Upper lobe of left lung (tissue), 6 donors: ENCODE data around the gene CISD3. TPM values are rescaled to one million over a fixed set of nuclear protein-coding genes. Genes with fewer than 3 reads are reported as not detected.

Experiments
- ATAC-seq, 2 donors: fragments of 200-7000 bp; cut with Tn5 transposase; one replicate each; pipeline ENCODE4 v1.9.1; 2022; ENCODE audit warnings: mild to moderate bottlenecking in 2 of 2, moderate library complexity in 2 of 2; ENCODE audit not compliant: low FRiP score in 2 of 2
- DNase-seq, 2 donors: peaks; one replicate each; pipeline ENCODE4 v3.0.0-alpha.2; 2019 to 2020
- H3K27ac ChIP-seq, 4 donors: fragments of 200-600 bp; sonication (generic); one replicate each; pipeline ENCODE4 v1.5.1; 2016 to 2019
- H3K27me3 ChIP-seq, 4 donors: fragments of 200-600 bp; sonication (generic); one replicate each; pipeline ENCODE4 v1.5.1; 2017 to 2019
- H3K36me3 ChIP-seq, 4 donors: fragments of 200-600 bp; sonication (generic); one replicate each; pipeline ENCODE4 v1.5.1; 2016 to 2019
- H3K4me1 ChIP-seq, 4 donors: fragments of 200-600 bp; sonication (generic); one replicate each; pipeline ENCODE4 v1.5.1; 2018 to 2019
- H3K4me3 ChIP-seq, 4 donors: fragments of 200-600 bp; sonication (generic); one replicate each; pipeline ENCODE4 v1.5.1; 2017 to 2019; ENCODE audit warnings: mild to moderate bottlenecking in 2 of 4, moderate library complexity in 1 of 4
- H3K9me3 ChIP-seq, 4 donors: fragments of 200-600 bp; sonication (generic); one replicate each; pipeline ENCODE4 v1.5.1; 2018 to 2019
- EP300 ChIP-seq, 4 donors: sonication (generic); formaldehyde crosslinking; IDR thresholded peaks; one replicate each; pipeline ENCODE4 v1.5.1; 2017; ENCODE audit warnings: antibody characterized with exemption in 4 of 4, control low read depth in 2 of 4
- POLR2A ChIP-seq, 4 donors: fragments of 450-650 bp; IDR thresholded peaks; one replicate each; pipeline ENCODE4 v1.5.1; 2016 to 2017; ENCODE audit warnings: antibody characterized with exemption in 4 of 4, mild to moderate bottlenecking in 2 of 4
- POLR2AphosphoS5 ChIP-seq, 2 donors: sonication (generic); formaldehyde crosslinking; IDR thresholded peaks; one replicate each; pipeline ENCODE4 v1.5.1; 2017; ENCODE audit warnings: antibody characterized with exemption in 2 of 2
- WGBS, 2 donors: methylation state at CpG; one replicate each; pipeline ENCODE4 v1.1.5; 2017 to 2018; 5-methylcytosine and 5-hydroxymethylcytosine counted together
- total RNA-seq, 6 donors: library from RNA; depleted of rRNA in 4 of 6; stranded (reverse); fragments of >200 nt in 4 of 6; gene quantifications; one replicate each; pipeline versions ENCODE4 v1.1.0 to v1.2.1, GENCODE V29; 2016 to 2021
- TF ChIP-seq, protein P1 (sequence below), 6 experiments: fragments of 450-650 bp in 4 of 6; fragments of 200-600 bp in 2 of 6; sonication (generic) in 2 of 6; IDR thresholded peaks; one replicate each; pipeline ENCODE4 v1.5.1; 2016 to 2019; ENCODE audit warnings: antibody characterized with exemption in 6 of 6
- donor health status: DM: no; HTN: no; CAD: no; lungs with moderate emphysema.
- donor health status: DM: no; HTN: yes; CAD: no; lungs with severe emphysema.

The CISD3 gene
- total RNA-seq, 6 donors from 2014 or later: 6.3 to 49.7 (median 15.9) TPM

GRCh38 chr17:38739305-38739704 is 9.2 kb downstream of the CISD3 start:
- 89 to 93% methylated on average over 14 of the region's 14 CpGs for WGBS, 2 donors
- no peak for DNase-seq
- no peaks in the 10 kb centered on the region for H3K9me3 ChIP-seq
- H3K27ac ChIP-seq: no peak overlapping the region
- ATAC-seq: no peak
- no peaks in the 10 kb centered on the region for H3K27me3 ChIP-seq
- H3K4me3 ChIP-seq: no peak overlapping the region
- TF ChIP-seq EP300 (IDR thresholded peaks at IDR 0.05) (no peak), POLR2A (IDR thresholded peaks at IDR 0.05) (no peak), POLR2AphosphoS5 (IDR thresholded peaks at IDR 0.05) (no peak)
- TF ChIP-seq, protein P1, sequence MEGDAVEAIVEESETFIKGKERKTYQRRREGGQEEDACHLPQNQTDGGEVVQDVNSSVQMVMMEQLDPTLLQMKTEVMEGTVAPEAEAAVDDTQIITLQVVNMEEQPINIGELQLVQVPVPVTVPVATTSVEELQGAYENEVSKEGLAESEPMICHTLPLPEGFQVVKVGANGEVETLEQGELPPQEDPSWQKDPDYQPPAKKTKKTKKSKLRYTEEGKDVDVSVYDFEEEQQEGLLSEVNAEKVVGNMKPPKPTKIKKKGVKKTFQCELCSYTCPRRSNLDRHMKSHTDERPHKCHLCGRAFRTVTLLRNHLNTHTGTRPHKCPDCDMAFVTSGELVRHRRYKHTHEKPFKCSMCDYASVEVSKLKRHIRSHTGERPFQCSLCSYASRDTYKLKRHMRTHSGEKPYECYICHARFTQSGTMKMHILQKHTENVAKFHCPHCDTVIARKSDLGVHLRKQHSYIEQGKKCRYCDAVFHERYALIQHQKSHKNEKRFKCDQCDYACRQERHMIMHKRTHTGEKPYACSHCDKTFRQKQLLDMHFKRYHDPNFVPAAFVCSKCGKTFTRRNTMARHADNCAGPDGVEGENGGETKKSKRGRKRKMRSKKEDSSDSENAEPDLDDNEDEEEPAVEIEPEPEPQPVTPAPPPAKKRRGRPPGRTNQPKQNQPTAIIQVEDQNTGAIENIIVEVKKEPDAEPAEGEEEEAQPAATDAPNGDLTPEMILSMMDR (IDR thresholded peaks at IDR 0.05): no peak
- H3K4me1 ChIP-seq: peaks cover 31 to 38% (median 36%) of the 10 kb centered on the region in 4 donors
- peaks cover 3 to 53% (median 39%) of the 10 kb centered on the region in 4 donors for H3K36me3 ChIP-seq

DNA sequence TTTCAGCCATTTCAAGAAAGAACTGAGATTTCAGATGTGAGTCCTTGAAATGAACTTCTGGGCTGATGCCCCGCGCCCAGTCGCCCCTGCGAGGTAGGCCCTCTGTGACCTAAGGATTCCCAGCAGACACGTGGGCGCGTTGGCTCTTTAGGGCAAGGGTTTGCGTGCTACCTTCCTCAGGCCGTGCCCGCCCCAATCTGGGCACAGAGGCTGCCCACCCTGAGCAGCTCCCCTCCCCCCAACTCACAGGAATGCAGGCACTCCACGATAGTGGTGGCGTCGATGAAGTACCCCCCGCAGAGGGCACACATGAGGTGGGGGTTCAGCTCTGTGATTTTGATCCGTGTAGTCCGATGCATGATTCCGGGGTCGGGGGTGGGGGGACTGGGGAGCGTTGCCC is 9.9 kb downstream of the CISD3 start:
- Histone ChIP-seq H3K27me3 (no peaks in the 10 kb centered on the region), H3K9me3 (no peaks in the 10 kb centered on the region), H3K36me3 (peaks cover 3 to 49% (median 38%) of the 10 kb centered on the region in 4 donors), H3K4me1 (peaks cover 34 to 38% (median 37%) of the 10 kb centered on the region in 4 donors), H3K27ac (no peak overlapping the region), H3K4me3 (no peak overlapping the region)
- ATAC-seq: no peak
- no peak for DNase-seq
- no peak for TF ChIP-seq POLR2AphosphoS5 (IDR thresholded peaks at IDR 0.05)
- WGBS, 2 donors: 67 to 77% methylated on average over 3 to 19 of the region's 19 CpGs

GRCh38 chr17:38740806-38741205 is 10.7 kb downstream of the CISD3 start:
- 73 to 77% methylated on average over 4 of the region's 4 CpGs for whole genome bisulfite sequencing, 2 donors
- no peaks in the 10 kb centered on the region for H3K27me3 ChIP-seq
- H3K9me3 ChIP-seq: no peaks in the 10 kb centered on the region
- DNase-seq (no peak), ATAC-seq (no peak)
- no peak for TF ChIP-seq EP300 (IDR thresholded peaks at IDR 0.05)
- no peak for TF ChIP-seq POLR2A (IDR thresholded peaks at IDR 0.05)
- TF ChIP-seq POLR2AphosphoS5 (IDR thresholded peaks at IDR 0.05): no peak
- TF ChIP-seq, protein P1 (IDR thresholded peaks at IDR 0.05): no peak
- H3K4me3 ChIP-seq: no peak overlapping the region
- no peak overlapping the region for H3K27ac ChIP-seq
- peaks cover 32 to 46% (median 38%) of the 10 kb centered on the region in 4 donors for H3K4me1 ChIP-seq
- peaks cover 3 to 41% (median 34%) of the 10 kb centered on the region in 4 donors for H3K36me3 ChIP-seq

DNA sequence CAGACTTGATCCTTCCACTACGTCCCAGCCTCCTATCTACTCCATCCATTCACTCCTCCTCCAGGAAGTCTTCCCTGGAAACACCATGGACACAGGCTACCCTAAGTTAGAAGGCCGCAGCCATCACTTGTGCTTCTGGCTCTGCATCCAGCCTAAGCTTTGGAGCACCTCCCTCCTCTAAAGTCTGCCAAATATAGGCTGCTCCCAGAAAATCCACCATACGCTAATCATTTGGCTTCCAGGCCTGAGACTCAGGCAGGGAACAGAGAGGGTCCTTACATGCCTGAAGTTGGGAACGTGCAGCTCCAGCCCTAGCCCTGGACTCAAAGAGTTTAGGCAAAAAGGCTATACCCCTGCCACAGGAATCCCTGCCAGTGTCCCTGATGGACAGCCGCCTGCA is 11.3 kb downstream of the CISD3 start:
- peaks cover 38 to 52% (median 45%) of the 10 kb centered on the region in 4 donors for H3K4me1 ChIP-seq
- no peak for DNase-seq

DNA sequence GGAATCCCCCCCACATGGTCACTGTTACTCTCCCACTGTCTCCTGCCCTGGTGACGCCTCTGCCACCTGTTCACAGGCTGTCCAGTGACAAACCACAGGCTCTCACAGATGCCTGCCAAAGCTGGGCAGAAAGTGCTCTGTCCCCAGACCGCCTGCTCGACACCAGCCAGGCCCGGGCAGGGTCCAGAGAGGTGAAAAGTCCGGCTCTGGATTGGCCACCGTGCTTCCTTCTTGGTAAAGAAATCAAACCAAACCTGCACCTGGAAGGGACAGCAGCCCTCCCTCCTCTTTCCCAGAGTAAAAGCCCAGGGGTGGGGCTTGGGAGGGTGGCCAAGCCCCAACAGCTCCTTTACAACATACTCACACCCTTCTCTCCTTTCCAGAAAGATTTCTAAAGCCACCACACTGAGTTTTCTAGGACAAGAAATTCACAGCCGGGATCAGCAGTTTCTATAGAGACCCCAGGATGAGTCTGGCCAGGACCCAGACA is 11.8 kb downstream of the CISD3 start:
- H3K4me3 ChIP-seq: no peak overlapping the region
- H3K27me3 ChIP-seq: no peaks in the 10 kb centered on the region
- peaks cover 3 to 34% (median 25%) of the 10 kb centered on the region in 4 donors for H3K36me3 ChIP-seq
- ATAC-seq (peak; percentile 61 to 64), DNase-seq (peak in 1 of 2 donors; percentile 73)
- peaks cover 43 to 57% (median 50%) of the 10 kb centered on the region in 4 donors for H3K4me1 ChIP-seq
- peak overlapping the region; percentile 63 to 85 (median 68) for H3K27ac ChIP-seq
- 42 to 49% methylated on average over 5 to 7 of the region's 7 CpGs for WGBS, 2 donors
- no peaks in the 10 kb centered on the region for H3K9me3 ChIP-seq
- TF ChIP-seq, protein P1 (IDR thresholded peaks at IDR 0.05): no peak
- no peak for TF ChIP-seq POLR2A (IDR thresholded peaks at IDR 0.05)
- TF ChIP-seq EP300 (IDR thresholded peaks at IDR 0.05): no peak
- TF ChIP-seq POLR2AphosphoS5 (IDR thresholded peaks at IDR 0.05): no peak

More for the DNA sequence above, 11.3 kb downstream of the CISD3 start:
- Histone ChIP-seq H3K36me3 (peaks cover 3 to 36% (median 29%) of the 10 kb centered on the region in 4 donors), H3K9me3 (no peaks in the 10 kb centered on the region), H3K27me3 (no peaks in the 10 kb centered on the region), H3K4me3 (no peak overlapping the region), H3K27ac (peak overlapping the region; percentile 63 to 85 (median 68))
- ATAC-seq: no peak
- no peak for TF ChIP-seq POLR2A (IDR thresholded peaks at IDR 0.05)
- no peak for TF ChIP-seq POLR2AphosphoS5 (IDR thresholded peaks at IDR 0.05)
- TF ChIP-seq, protein P1 (IDR thresholded peaks at IDR 0.05): no peak
- TF ChIP-seq EP300 (IDR thresholded peaks at IDR 0.05): no peak
- WGBS, 2 donors: 82 to 83% methylated on average over 3 to 5 of the region's 5 CpGs
